Measurements from ENCODE around the gene RAB11FIP4.

RAB11FIP4 gene

DNA sequence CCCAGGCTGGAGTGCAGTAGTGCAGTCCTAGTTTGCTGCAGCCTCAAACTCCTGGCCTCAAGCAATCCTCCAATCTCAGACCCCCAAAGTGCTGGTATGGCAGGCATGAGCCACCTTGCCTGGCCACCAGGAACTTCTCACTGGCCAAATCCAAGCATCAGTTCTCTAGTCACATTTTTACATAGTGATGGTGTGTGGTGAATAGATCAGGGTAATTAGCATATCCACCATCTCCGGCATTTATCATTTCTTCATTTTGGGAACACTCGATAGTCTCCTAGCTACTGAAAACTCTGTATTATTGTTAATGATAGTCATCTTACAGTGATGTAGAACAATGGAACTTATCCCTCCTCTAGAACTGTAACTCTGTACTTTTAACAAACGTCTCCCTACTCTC is 58.3 kb downstream of the RAB11FIP4 start:
- no peak overlapping the region for H3K4me3 ChIP-seq (replicated peaks; ENCODE audit: low read depth, low read length)
- TF ChIP-seq CTCF (IDR thresholded peaks at IDR 0.05; ENCODE audit: low read depth, low read length, missing control alignments): no peak
- DNase-seq (ENCODE audit: extremely low read depth, low read depth): no peak

DNA sequence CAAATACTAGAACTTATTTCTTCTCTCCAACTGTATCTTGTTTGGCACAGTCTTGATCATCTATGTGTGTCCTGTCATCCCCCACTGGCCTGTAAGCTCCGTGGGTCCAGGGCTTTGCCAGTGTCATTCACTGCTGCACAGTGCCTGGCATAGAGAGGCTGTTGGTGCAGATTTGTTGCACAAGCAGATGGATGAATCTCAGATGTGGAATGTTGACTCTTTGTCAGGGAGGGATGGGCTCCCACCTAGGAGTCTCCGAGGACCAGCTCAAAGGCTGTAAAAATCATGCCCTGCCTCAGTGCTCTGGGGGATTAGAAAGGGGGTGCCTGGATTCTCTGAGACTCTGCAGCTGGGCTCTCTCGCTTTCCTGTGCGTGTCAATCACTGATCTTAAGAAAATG is 60.6 kb downstream of the RAB11FIP4 start:
- no peak for DNase-seq (ENCODE audit: extremely low read depth, low read depth)
- no peak overlapping the region for H3K4me3 ChIP-seq (replicated peaks; ENCODE audit: low read depth, low read length)
- TF ChIP-seq CTCF (IDR thresholded peaks at IDR 0.05; ENCODE audit: low read depth, low read length, missing control alignments): no peak

GRCh38 chr17:31452561-31453110 is 61.2 kb downstream of the RAB11FIP4 start:
- no peak for DNase-seq (ENCODE audit: extremely low read depth, low read depth)
- H3K4me3 ChIP-seq (replicated peaks; ENCODE audit: low read depth, low read length): no peak overlapping the region
- TF ChIP-seq CTCF (IDR thresholded peaks at IDR 0.05; ENCODE audit: low read depth, low read length, missing control alignments): no peak

GRCh38 chr17:31453896-31454295 is 62.4 kb downstream of the RAB11FIP4 start:
- TF ChIP-seq CTCF (IDR thresholded peaks at IDR 0.05; ENCODE audit: low read depth, low read length, missing control alignments): no peak
- no peak for DNase-seq (ENCODE audit: extremely low read depth, low read depth)
- H3K4me3 ChIP-seq (replicated peaks; ENCODE audit: low read depth, low read length): no peak overlapping the region

DNA sequence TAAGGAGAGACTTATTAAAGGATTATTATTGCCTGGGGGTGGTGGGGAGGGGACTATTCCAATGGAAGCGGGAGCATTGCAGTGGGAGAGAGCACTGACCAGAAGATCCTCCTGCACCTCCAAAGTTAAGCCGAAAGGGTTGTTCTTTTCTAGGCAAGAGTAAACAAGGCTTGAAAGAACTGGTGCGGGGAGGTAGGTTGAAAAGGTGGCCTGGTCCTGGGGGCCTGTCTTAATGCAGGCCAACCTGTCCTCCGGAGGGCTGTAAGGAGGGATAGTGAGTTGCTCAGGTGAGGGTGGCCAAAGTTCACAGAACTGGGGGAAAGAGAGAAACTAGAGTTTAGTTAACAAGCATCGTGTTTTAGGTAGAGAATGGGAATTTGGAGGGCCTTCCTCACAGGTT is 65.3 kb downstream of the RAB11FIP4 start:
- TF ChIP-seq CTCF (IDR thresholded peaks at IDR 0.05; ENCODE audit: low read depth, low read length, missing control alignments): no peak
- DNase-seq (ENCODE audit: extremely low read depth, low read depth): no peak
- H3K4me3 ChIP-seq (replicated peaks; ENCODE audit: low read depth, low read length): no peak overlapping the region

GRCh38 chr17:31457391-31458234 is 66.1 kb downstream of the RAB11FIP4 start:
- no peak for TF ChIP-seq CTCF (IDR thresholded peaks at IDR 0.05; ENCODE audit: low read depth, low read length, missing control alignments)
- no peak for DNase-seq (ENCODE audit: extremely low read depth, low read depth)
- H3K4me3 ChIP-seq (replicated peaks; ENCODE audit: low read depth, low read length): no peak overlapping the region

Data from HFF-Myc (cell line).